HG02763 (cell line): ENCODE measurements around the gene OR7A10.
"Not testable (repeated sequence)": the region's sequence is repeated elsewhere in the genome, so short reads cannot be mapped to it uniquely, and the experiment has no call there.

Experiments
- ATAC-seq: cut with Tn5 transposase; IDR thresholded peaks from one replicate; pipeline ENCODE4 v1.9.1; 2021; ENCODE audit warnings: mild to moderate bottlenecking, moderate library complexity; ENCODE audit not compliant: unreplicated experiment

Gene OR7A10

GRCh38 chr19:14796021-14796420 lies 52.7 kb downstream of the OR7A10 start:
- no peak for ATAC-seq

GRCh38 chr19:14795078-14795721 lies 53.5 kb downstream of the OR7A10 start:
- ATAC-seq, result no peak

GRCh38 chr19:14792250-14792649 lies 56.5 kb downstream of the OR7A10 start:
- ATAC-seq, result not testable (repeated sequence)
